Glomerular visceral epithelial cell (primary cell): ENCODE data around the gene SCYGR2.

ENCODE experiments used
- DNase-seq: peaks from one replicate; pipeline ENCODE4 v3.0.0-alpha.2; 2016; ENCODE audit errors: extremely low spot score

The SCYGR2 gene

GRCh38 chr2:227612546-227613271 lies 14.0 kb downstream of the SCYGR2 start:
- DNase-seq: no peak

- DNase-seq: no peak
These were observed 14.6 kb downstream of the SCYGR2 start for GRCh38 chr2:227613272-227613660.

GRCh38 chr2:227614246-227614645 lies 15.6 kb downstream of the SCYGR2 start:
- no peak for DNase-seq

- DNase-seq: no peak
These were observed 16.0 kb downstream of the SCYGR2 start, which contains the start of gene SCYGR3 for GRCh38 chr2:227614740-227615139. Gene SCYGR3 (minus strand): TSS chr2:227614840. CDS start chr2:227614840, 0 bp downstream.

GRCh38 chr2:227615181-227615580 lies 16.5 kb downstream of the SCYGR2 start:
- no peak for DNase-seq

- DNase-seq: no peak
These were observed 17.2 kb downstream of the SCYGR2 start for GRCh38 chr2:227615906-227616305.

- DNase-seq: no peak
These were observed 17.9 kb downstream of the SCYGR2 start for GRCh38 chr2:227616631-227617030.

GRCh38 chr2:227617316-227618230 lies 18.9 kb downstream of the SCYGR2 start, which contains the start of gene SCYGR4:
Gene SCYGR4 (plus strand): TSS chr2:227617498. CDS start chr2:227617498, 0 bp downstream.
- no peak for DNase-seq

GRCh38 chr2:227623226-227623625 lies 24.5 kb downstream of the SCYGR2 start:
- peak; percentile 29 for DNase-seq

GRCh38 chr2:227625420-227625819 lies 26.7 kb downstream of the SCYGR2 start:
- DNase-seq: no peak

- no peak for DNase-seq
These were observed 28.0 kb downstream of the SCYGR2 start for GRCh38 chr2:227626580-227627151.

GRCh38 chr2:227627769-227628168 lies 29.1 kb downstream of the SCYGR2 start:
- no peak for DNase-seq

GRCh38 chr2:227629435-227629834 lies 30.7 kb downstream of the SCYGR2 start:
- DNase-seq: no peak

- DNase-seq: no peak
These were observed 31.6 kb downstream of the SCYGR2 start for GRCh38 chr2:227630322-227630721.

- no peak for DNase-seq
These were observed 34.1 kb downstream of the SCYGR2 start for GRCh38 chr2:227632827-227633226.

GRCh38 chr2:227634201-227634600 lies 35.5 kb downstream of the SCYGR2 start:
- DNase-seq: no peak

- DNase-seq: no peak
These were observed 44.0 kb downstream of the SCYGR2 start for GRCh38 chr2:227642656-227643055.

GRCh38 chr2:227643990-227644551 lies 45.4 kb downstream of the SCYGR2 start:
- no peak for DNase-seq
